ENCODE measurements around the gene C19orf81.
"Not testable (repeated sequence)": the region's sequence is repeated elsewhere in the genome, so short reads cannot be mapped to it uniquely, and the experiment has no call there.

DNA sequence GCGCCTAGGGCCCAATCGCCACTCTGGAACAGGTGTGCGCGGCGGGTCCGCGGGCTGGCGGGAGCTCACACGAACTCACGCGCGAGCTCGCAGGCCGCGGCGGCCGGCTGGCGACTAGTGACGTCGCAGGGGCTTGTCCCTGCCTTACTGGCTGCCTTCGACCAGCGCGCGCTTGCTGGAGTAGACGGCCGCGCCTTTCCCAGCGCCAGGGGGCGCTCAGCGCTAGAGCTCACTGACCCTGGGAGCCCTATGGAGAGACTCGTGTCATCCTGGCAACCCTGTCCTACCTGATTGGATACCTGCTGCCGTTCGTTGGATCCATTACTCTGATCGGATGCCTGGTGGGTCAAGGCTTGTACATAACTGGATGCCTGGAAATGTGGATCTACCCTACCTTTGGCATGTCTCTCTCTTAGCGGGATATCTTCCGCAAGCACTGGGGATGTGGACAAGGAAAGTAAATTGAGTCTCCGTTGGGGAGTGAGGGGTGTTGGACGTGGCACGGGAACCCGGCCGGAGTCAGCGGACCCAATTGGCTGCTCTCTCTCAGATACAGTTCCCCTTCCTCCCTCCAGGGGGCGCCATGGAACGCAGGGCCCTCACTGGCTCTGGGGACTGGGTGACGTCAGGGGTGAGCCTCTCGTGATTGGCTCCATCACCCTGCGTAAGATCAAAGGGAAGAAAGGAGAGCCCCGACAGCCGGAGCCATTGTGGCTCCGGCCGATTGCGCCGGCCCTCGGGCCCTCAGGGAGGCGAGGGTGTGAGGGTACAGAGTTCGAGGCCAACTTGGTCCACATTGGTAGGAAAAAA is 44.8 kb upstream of the C19orf81 start:
- TF ChIP-seq, protein P1, sequence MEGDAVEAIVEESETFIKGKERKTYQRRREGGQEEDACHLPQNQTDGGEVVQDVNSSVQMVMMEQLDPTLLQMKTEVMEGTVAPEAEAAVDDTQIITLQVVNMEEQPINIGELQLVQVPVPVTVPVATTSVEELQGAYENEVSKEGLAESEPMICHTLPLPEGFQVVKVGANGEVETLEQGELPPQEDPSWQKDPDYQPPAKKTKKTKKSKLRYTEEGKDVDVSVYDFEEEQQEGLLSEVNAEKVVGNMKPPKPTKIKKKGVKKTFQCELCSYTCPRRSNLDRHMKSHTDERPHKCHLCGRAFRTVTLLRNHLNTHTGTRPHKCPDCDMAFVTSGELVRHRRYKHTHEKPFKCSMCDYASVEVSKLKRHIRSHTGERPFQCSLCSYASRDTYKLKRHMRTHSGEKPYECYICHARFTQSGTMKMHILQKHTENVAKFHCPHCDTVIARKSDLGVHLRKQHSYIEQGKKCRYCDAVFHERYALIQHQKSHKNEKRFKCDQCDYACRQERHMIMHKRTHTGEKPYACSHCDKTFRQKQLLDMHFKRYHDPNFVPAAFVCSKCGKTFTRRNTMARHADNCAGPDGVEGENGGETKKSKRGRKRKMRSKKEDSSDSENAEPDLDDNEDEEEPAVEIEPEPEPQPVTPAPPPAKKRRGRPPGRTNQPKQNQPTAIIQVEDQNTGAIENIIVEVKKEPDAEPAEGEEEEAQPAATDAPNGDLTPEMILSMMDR (IDR thresholded peaks at IDR 0.05) = not testable (repeated sequence)
- not testable (repeated sequence) for TF ChIP-seq POLR2A (IDR thresholded peaks at IDR 0.05)

All from adrenal gland (tissue), 5 donors.